HPDE6-E6E7 (cell line): Measurements from ENCODE around the gene MVP.
"Not testable (repeated sequence)": the region's sequence is repeated elsewhere in the genome, so short reads cannot be mapped to it uniquely, and the experiment has no call there.

Source experiments
- DNase-seq: peaks from one replicate; pipeline ENCODE4 v3.0.0; 2011; ENCODE audit warnings: missing footprints; ENCODE audit errors: extremely low spot score

The MVP gene

DNA sequence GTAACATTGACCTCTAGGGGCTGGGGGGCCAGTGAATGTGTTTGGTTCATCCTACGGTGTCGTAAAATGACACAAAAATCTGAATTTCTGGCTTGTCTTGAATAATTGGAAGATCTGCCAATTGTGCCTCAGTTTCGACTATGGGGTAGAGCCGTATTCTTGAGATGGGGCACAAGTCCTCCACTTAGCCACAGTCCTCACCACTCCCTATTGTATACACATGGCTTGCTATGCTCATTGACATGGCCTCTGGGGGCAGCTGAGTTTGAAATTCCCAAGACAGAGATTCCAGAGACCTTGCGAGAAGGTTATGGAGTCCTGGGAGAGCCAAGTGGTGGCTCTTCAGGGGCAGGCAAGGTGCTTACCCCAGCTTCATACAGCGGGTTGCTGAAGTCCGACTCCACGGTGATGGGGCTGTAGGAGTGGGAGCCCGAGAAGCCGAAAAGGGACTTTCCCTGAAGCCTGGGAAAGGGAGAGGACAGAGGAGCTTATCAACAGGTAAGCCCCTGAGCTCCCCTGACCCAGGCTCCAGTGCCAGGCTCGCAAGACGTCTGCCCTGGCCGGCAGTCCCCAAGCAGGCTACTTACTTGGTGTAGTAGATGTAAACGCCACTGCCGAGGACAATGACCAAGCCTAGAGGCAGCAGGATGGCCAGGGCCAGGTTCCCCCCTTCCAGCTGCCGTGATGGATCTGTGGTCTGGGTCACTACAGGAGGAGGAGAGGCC, 51.7 kb downstream of the MVP start:
- no peak for DNase-seq

DNA sequence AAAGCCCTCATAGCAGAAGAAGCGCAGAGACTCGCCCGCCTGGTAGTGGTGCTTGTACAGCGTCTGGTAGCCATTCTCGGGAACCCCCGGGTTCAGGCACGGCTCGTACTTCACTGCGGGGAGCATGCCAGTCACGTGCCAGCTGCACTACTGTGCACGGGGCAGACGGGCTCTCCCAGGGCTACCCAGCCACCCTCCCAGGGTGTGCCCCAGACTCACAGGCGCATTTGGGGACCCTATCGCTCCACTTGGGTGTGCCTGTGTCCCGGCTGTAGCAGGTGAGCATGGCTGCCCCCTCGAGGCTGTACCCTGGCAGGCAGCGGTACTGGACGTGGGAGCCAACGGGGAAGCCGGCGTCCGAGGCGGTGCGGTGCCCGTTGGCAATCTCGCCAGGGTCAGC, 53.1 kb downstream of the MVP start:
- DNase-seq: no peak

DNA sequence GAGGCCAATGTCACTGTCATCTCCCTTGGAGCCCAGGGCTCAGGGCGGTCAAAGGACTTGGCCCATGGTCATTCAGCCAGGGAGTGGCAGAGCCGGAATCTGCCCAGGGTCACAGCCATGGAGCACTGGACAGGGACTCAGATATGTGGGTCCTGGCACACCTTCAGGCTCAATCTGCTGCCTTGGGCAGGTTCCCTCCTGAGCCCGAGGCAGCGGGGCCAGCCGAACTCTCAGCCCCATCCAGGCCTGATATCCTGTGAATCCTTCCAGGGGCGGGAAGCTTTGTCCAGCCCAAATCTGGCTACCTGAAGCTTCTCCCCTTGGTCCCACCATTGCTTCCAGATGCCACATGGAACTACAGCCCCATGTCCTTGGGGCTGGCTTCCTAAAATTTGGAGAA, 54.9 kb downstream of the MVP start:
- DNase-seq: no peak

DNA sequence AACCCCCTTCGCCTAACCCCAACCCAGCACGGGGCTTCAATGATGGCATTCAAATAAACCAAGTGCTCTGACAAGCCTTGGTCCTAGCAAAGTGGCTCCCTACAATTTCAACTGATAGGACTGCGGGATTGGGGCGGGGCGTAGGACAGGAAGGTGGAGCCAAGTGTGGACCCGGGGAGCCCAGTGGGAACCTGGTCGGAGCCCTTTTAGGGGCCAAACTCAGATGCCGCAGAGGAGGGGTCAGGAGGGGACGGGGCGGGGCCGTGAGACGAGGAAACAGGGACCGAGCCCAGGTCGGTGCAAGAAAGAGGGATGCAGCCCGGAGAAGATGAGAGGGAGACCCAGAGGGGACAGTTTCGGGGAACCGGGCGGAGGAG, 55.9 kb downstream of the MVP start:
- DNase-seq: no peak

DNA sequence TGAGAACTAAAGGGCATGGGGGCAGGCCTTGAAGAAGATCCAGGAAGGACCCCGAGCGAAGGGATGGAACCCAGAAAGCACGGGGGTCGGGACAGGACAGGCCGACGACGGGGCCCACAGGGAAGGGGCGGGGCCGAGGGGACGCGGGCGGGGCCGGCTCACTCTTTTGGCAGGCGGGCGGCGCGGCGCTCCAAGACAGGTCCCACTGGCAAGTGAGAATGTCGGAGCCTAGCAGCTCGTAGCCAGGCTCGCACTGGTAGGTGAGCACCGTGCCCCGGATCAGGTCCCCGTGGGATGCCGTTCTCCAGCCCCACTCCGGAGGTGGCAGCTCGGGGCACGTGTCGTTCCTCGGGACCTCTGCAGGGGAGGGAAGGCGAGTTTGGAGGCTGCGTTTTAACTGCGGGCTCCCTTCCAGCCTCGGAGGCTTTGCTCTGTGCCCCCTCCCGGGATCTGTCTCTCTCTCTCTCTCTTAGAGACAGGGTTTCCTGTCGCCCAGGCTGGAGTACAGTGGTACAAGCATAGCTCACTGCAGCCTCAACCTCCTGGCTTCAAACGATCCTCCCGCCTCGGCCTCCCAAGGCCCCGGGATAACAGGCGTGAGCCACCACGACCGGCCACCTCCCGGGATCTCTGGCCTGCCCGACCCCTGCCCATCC, 56.5 kb downstream of the MVP start:
- no peak for DNase-seq

DNA sequence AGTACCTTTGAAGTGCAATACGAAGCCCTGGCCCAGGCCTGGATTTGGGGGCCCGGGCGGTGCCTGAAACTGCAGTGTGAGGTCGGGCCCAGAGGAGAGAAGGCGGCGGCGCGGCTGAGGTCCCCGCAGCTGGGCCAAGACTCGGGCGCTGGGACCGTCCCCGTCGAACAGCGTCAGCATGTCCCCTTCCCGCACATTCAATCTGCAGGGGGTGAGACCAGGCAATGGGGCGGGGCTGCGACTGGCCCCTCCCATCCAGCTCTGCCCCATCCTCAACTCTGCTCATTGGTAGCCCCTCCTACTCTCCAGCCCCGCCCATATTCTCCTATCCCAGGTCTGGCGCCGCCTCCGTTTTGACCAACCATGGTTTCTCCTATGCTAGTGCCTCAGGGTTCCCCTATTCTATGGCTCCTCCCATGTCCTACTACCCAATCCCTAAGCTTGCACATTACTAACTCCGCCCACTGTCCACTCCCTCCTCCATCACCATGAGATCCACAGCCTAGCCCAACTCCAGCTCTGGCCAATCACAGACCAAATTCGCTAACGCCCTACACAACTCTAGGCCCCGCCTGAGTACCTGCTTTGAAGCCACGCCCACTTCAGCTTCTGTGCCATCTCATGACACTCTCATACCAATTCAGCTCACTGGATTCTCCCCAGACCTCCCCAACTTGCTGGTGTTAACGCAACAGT, 57.2 kb downstream of the MVP start:
- DNase-seq: peak; percentile 16

DNA sequence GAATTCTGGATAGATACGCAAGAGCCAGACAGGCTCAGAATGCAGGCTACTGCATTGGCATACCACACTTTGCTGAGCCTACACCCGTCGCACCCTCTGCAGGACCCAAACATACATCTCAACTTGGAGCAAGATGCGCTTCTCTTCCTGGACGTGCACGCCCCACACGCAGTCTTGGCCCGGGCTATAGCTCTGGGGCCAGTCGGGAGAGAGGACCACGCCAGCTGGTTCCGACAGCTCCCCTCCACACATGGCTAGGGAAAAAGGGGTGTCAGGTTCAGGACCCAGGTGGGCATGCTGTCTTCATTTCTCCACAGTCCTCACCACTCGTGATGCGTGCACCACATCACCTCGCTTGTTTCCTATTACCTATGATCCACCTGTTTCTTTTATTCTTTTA, 57.9 kb downstream of the MVP start:
- no peak for DNase-seq

DNA sequence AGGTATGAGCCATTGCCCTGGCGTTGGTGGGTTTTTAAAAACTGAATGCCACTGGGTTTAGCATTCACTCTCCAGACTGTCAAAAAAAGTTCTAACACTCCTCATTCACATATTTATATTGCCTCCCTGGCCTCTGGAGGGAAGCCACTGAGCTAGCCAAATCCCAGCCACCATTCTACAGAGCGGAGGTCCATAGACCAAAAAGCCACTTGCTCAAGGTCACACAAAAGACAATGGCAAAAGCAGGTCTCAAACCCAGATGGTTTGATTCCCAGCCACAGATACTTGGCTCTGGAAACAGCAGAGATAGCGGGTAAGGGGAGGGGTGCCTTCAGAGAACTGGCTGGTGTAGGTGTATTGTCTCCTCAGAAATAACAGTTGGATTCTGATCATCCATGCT, 60.8 kb downstream of the MVP start:
- no peak for DNase-seq

DNA sequence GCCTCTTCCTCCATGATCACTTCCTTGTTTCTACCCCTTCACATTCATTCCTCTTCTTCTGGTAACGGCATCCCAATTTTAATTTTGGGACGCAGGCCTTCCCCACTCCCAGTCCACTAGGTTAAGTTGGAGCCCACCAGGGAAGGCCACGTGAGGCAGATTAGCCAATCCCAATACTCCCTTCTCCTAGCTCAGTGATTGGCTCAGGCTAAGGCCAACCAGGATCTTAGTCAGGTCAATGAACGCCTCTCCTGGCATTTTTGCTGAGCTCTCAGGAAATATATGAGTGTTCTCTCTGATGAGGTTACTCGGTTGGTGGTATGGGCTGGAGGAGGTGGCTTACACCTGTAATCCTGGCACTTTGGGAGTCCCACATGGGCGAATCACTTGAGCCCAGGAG, 63.7 kb downstream of the MVP start:
- no peak for DNase-seq

DNA sequence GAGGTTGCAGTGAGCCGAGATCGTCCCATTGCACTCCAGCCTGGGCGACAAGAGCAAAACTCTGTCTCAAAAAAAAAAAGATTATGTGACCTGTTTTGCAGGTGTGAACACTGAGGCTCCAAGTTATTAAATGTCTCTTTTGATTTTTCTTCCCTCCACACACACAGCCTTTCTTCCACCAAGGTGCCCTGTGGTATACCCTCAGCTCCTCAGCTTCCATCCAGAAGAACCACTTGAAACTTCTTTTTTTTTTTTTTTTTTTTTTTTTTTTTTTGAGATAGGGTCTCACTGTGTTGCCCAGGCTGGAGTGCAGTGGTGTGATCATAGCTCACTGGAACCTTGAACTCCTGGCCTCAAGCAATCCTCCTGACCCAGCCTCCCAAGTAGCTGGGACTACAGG, 69.1 kb downstream of the MVP start:
- not testable (repeated sequence) for DNase-seq

DNA sequence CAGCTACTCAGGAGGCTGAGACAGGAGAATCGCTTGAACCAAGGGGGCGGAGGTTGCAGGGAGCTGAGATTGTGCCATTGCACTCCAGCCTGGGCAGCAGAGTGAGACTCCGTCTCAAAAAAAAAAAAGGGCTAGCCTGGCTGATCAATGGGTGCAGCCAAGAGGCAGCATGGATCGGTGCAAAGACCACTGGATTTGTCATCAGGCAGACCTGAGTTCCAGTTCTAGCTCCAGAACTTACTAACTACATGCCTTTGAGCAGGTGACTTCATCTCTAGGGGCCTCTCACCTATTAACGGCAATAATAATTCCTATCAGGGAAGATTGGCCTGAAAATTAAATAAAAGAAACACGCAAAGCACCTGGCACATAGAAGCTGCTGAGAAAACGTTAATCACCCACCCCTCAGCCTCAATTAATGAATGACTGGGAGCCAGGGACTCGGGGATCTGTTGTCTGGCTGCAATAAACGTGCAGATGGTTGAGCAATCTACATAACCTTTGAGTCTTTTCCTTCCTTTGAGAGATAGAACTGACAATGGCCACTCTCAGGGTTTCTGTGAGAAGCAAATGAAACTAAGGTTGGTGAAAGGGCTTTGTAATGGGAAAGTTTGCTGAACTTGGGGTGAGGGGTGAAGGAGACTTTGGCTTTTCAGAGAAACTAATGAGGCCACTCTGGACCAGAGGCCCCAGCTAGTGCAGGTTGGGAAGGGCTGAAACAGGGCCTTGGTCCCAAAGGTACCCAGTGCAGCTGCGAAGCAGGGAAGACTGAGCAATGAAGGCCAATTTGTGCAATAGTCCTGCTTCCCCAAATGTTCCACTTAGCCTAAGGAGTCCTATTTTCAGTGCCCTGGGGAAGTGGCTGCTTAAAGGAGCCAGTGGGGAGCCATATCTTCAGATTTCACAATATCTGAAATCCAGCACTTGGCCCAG, 71.5 kb downstream of the MVP start:
- DNase-seq: no peak

DNA sequence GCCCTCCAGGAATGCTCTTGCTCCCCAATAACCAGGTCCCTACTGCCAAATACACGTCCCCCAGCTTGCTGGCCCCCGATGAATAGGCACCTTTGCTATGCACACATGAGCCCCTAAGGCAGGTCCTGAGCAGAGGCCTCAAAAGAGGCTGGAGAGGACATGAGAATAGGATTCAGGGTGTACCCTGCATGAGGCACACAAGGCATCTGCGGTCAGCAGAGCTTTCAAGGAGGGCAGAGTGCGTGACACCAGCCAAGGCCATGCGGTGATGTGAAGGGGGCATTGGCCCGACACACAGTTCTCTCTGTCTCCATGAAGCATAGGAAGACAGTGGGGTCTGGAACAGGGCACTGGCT, 72.2 kb downstream of the MVP start:
- DNase-seq: no peak

DNA sequence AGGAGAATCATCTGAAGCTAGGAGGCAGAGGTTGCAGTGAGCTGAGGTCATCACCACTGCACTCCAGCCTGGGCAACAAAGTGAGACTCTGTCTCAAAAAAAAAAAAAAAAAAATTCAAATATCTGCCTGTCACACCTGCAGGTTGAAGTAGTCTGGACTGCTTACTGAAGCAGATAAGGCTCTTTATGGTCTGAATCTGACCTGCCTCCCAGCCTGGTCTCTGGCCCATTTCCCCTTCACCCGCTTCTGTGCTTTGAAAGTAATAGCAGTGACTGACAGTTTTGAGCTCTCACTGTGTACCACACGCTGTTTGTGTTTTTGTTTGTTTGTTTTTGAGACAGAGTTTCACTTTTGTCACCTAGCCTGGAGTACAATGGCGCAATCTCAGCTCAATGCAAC, 73.3 kb downstream of the MVP start:
- no peak for DNase-seq

DNA sequence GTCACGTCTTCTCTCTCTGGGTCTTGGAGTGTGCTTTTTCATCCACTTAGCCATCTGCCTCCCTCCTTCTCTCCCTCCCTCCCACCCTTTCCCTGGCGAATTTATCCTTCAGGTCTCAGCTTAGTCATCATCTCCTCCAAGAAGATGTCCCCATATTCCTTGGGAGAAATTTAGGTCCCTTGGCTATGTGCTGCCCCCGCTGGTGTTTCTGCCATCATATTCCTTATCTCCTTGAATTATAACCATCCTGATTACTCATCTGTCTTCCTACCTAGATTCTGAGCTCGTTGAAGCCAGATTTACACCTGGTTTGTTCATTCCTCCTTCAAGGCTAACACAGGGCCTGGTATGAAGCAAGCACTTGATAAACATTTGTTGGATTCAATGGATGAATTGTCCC, 74.1 kb downstream of the MVP start:
- no peak for DNase-seq

DNA sequence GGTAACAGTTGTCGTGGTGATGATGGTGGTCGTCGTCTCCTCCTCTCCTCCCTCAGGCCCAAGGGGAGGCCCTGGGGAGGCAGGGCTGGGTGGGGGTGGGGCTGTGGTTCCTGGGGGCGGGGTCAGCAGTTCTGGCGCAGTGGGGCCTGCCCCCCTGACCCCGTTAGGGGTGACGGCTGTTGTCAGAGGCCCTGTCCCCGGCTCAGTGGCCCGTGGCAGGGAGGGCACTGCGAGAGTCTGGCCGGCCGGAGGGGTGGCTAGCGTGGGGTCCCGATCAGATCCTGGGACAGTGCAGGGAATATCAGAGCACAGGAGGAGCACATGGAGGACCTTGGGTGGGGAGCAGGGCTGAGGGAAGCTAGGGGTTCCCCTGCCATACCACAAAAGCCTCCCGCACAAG, 76.6 kb downstream of the MVP start:
- DNase-seq: no peak

DNA sequence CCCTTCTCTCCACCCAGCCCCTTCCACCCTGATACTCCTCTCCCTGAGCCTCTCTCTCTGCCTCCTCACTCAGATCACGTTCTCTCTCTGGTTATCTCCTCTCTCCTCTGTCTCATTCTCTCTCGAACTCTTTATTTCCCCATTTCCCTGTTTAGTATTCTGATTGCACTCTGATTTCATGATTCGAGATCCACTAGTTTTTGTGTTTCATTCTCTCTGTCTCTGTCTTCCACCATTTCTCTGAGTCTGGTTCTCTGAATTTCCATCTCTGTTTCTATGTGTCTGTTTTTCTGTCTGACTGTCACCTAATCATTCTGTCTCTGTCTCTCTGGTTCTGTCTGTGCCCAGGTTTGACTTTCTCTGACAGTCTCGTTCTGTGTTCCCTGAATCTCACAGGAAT, 77.1 kb downstream of the MVP start:
- no peak for DNase-seq
